Smooth muscle cell (in vitro differentiated cells): ENCODE measurements around the gene USH1G. TPM values are rescaled to one million over a fixed set of nuclear protein-coding genes. Genes with fewer than 3 reads are reported as not detected.

Source experiments
- DNase-seq: peaks from one replicate; lab custom pipeline; 2025; ENCODE audit not compliant: unreplicated experiment; lab: John Stamatoyannopoulos, UW
- H2AFZ ChIP-seq: fragments of 200-600 bp; sonication (generic); 2 replicates; pipeline ENCODE4 v1.6.0; 2016; ENCODE audit warnings: antibody characterized with exemption, low read depth, mild to moderate bottlenecking
- H3F3A ChIP-seq: fragments of 200-600 bp; sonication (generic); 2 replicates; pipeline ENCODE4 v1.6.0; 2017; ENCODE audit warnings: antibody characterized with exemption, low read depth
- H3K27ac ChIP-seq: fragments of 200-600 bp; sonication (generic); 2 replicates; pipeline ENCODE4 v1.5.1; 2016; ENCODE audit warnings: low read depth, mild to moderate bottlenecking
- H3K27me3 ChIP-seq: fragments of 200-600 bp; sonication (generic); 2 replicates; pipeline ENCODE4 v1.6.1; 2016; ENCODE audit warnings: low read depth, mild to moderate bottlenecking
- H3K36me3 ChIP-seq: fragments of 200-600 bp; sonication (generic); 2 replicates; pipeline ENCODE4 v1.5.1; 2016; ENCODE audit warnings: low read depth
- H3K4me1 ChIP-seq: fragments of 200-600 bp; sonication (generic); 2 replicates; pipeline ENCODE4 v1.5.1; 2016; ENCODE audit warnings: low read depth
- H3K4me2 ChIP-seq: fragments of 200-600 bp; sonication (generic); 2 replicates; pipeline ENCODE4 v1.6.0; 2016; ENCODE audit warnings: mild to moderate bottlenecking
- H3K4me3 ChIP-seq: fragments of 200-600 bp; sonication (generic); 2 replicates; pipeline ENCODE4 v1.5.1; 2016; ENCODE audit warnings: mild to moderate bottlenecking
- H3K79me2 ChIP-seq: fragments of 200-600 bp; sonication (generic); 2 replicates; pipeline ENCODE4 v1.6.0; 2016; ENCODE audit warnings: low read depth, mild to moderate bottlenecking
- H3K9ac ChIP-seq: fragments of 200-600 bp; sonication (generic); 2 replicates; pipeline ENCODE4 v1.6.0; 2016; ENCODE audit warnings: low read depth
- H3K9me3 ChIP-seq: fragments of 200-600 bp; sonication (generic); replicated peaks from 2 replicates; pipeline ENCODE4 v1.5.1; 2016; ENCODE audit warnings: low read depth
- H4K20me1 ChIP-seq: fragments of 200-600 bp; sonication (generic); 2 replicates; pipeline ENCODE4 v1.6.0; 2016; ENCODE audit warnings: low read depth
- WGBS: methylation state at CpG from one replicate; pipeline ENCODE4 v1.1.7; 2016; ENCODE audit warnings: low lambda C conversion rate; 5-methylcytosine and 5-hydroxymethylcytosine counted together
- polyA plus RNA-seq: library from polyadenylated mRNA; unstranded; fragments of >200 nt; fragmentation: Nextera tagmentation; extraction: Ambion mirVana; gene quantifications from 2 replicates; pipeline ENCODE4 v1.2.1, GENCODE V29; 2016
- total RNA-seq: library from RNA; depleted of rRNA; stranded (reverse); fragments of >200 nt; gene quantifications from 2 replicates; pipeline ENCODE4 v1.2.3, GENCODE V29; 2014
- TF ChIP-seq, protein P1 (sequence below): fragments of 200-600 bp; sonication (generic); IDR thresholded peaks from 2 replicates; pipeline ENCODE4 v1.5.1; 2017; ENCODE audit warnings: borderline replicate concordance, mild to moderate bottlenecking, antibody characterized with exemption; ENCODE audit not compliant: insufficient read depth, poor library complexity, severe bottlenecking

USH1G gene
- total and polyA plus RNA-seq, 2 experiments from 2014 or later, result 0.32 to 0.49 TPM

GRCh38 chr17:74935585-74936469 is 12.8 kb upstream of the USH1G start, which contains the start of gene OTOP3:
OTOP3 (plus strand) TSS chr17:74935898; CDS start chr17:74935922, 24 bp downstream.
- Histone ChIP-seq H3K79me2 (no peaks in the 10 kb centered on the region), H3K4me2 (no peak within 1 kb of the TSS), H4K20me1 (no peaks in the 10 kb centered on the region), H3K9me3 (no peaks in the 10 kb centered on the region), H3K4me1 (no peaks in the 10 kb centered on the region), H3F3A (no peaks in the 10 kb centered on the region), H3K27me3 (peaks cover 83% of the 10 kb centered on the region), H3K4me3 (no peak within 1 kb of the TSS), H2AFZ (no peak within 1 kb of the TSS), H3K27ac (no peak within 1 kb of the TSS), H3K9ac (no peak within 1 kb of the TSS), H3K36me3 (no peaks in the 10 kb centered on the region)
- no peak for DNase-seq
- TF ChIP-seq, protein P1, sequence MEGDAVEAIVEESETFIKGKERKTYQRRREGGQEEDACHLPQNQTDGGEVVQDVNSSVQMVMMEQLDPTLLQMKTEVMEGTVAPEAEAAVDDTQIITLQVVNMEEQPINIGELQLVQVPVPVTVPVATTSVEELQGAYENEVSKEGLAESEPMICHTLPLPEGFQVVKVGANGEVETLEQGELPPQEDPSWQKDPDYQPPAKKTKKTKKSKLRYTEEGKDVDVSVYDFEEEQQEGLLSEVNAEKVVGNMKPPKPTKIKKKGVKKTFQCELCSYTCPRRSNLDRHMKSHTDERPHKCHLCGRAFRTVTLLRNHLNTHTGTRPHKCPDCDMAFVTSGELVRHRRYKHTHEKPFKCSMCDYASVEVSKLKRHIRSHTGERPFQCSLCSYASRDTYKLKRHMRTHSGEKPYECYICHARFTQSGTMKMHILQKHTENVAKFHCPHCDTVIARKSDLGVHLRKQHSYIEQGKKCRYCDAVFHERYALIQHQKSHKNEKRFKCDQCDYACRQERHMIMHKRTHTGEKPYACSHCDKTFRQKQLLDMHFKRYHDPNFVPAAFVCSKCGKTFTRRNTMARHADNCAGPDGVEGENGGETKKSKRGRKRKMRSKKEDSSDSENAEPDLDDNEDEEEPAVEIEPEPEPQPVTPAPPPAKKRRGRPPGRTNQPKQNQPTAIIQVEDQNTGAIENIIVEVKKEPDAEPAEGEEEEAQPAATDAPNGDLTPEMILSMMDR, result no peak
- 14% methylated on average over 72 of the region's 78 CpGs for WGBS

DNA sequence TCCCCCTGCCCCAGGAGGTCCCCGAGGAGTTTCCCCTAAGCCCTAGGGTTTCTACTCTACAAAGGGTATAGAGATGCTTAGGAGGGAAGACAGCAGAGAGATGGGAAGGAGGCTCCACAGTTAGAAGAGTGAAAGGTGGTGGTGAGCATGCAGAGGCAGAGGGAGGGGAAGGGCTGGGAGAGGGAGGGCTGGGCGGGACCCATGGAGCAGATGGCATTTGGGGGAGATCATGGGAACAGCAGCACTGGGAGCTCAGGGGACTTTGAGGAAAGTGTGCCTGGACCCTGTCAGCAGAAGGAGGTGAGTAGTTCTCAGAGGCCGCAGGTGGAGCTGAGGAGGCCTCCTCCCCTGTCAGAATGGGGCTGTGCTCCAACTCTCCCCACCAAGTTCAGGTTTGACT is 12.0 kb upstream of the USH1G start:
- Histone ChIP-seq H3K79me2 (no peaks in the 10 kb centered on the region), H3K4me3 (no peak overlapping the region), H3K27me3 (peaks cover 75% of the 10 kb centered on the region), H3K9me3 (no peaks in the 10 kb centered on the region), H4K20me1 (no peaks in the 10 kb centered on the region), H3K27ac (no peak overlapping the region), H3K9ac (no peak overlapping the region), H3K36me3 (no peaks in the 10 kb centered on the region), H3K4me2 (no peak overlapping the region), H3F3A (no peaks in the 10 kb centered on the region), H2AFZ (no peak overlapping the region), H3K4me1 (no peaks in the 10 kb centered on the region)
- DNase-seq, result no peak
- 76% methylated on average over 2 of the region's 3 CpGs for WGBS
- TF ChIP-seq, protein P1, result no peak

DNA sequence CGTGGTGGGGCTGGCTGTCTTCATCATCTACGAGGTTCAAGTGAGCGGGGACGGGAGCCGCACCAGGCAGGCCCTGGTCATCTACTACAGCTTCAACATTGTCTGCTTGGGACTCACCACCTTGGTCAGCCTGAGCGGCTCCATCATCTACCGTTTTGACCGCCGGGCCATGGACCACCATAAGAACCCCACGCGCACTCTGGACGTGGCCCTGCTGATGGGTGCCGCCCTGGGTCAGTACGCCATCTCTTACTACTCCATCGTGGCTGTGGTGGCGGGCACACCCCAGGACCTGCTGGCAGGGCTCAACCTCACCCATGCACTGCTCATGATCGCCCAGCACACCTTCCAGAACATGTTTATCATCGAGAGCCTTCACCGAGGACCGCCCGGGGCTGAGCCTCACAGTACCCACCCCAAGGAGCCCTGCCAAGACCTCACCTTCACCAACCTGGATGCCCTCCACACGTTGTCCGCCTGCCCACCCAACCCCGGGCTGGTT is 7.5 kb upstream of the USH1G start:
- 93% methylated on average over 24 of the region's 24 CpGs for WGBS
- no peak for DNase-seq
- Histone ChIP-seq H2AFZ (no peak overlapping the region), H3K4me1 (no peaks in the 10 kb centered on the region), H3K27me3 (peaks cover 63% of the 10 kb centered on the region), H3K4me2 (no peak overlapping the region), H3K36me3 (no peaks in the 10 kb centered on the region), H3K27ac (no peak overlapping the region), H3K79me2 (no peaks in the 10 kb centered on the region), H3K9me3 (no peaks in the 10 kb centered on the region), H3F3A (no peaks in the 10 kb centered on the region), H3K9ac (no peak overlapping the region), H4K20me1 (no peaks in the 10 kb centered on the region), H3K4me3 (no peak overlapping the region)
- TF ChIP-seq, protein P1, result no peak
